Measurements from ENCODE around the gene DHRS9. TPM values are rescaled to one million over a fixed set of nuclear protein-coding genes. Genes with fewer than 3 reads are reported as not detected.

Gene DHRS9
- total and polyA plus RNA-seq, 7 donors = 0.04 to 0.79 (median 0.27) TPM; not detected in 2

- Histone ChIP-seq H3K9me3 (no peaks in the 10 kb centered on the region), H3K4me3 (no peak overlapping the region), H3K27ac (no peak overlapping the region), H3K27me3 (ENCODE audit: insufficient read depth in 3 of 3, low read length in 2 of 3) (no peaks in the 10 kb centered on the region), H3K36me3 (ENCODE audit: insufficient read depth in 1 of 2, low read depth in 1 of 2) (no peaks in the 10 kb centered on the region), H3K4me1 (no peaks in the 10 kb centered on the region)
- no peak for TF ChIP-seq CTCF (IDR thresholded peaks at IDR 0.05)
- intact Hi-C loops (cut with DNase I) = no loop called here
- no peak for ATAC-seq
- 76 to 82% (median 79%) methylated on average over 4 of the region's 4 CpGs for WGBS, 3 donors
- no peak for DNase-seq
Observed at GRCh38 chr2:169072163-169072925, 3.0 kb downstream of the DHRS9 start.

- Histone ChIP-seq H3K4me1 (no peaks in the 10 kb centered on the region), H3K36me3 (ENCODE audit: insufficient read depth in 1 of 2, low read depth in 1 of 2) (no peaks in the 10 kb centered on the region), H3K9me3 (no peaks in the 10 kb centered on the region), H3K27ac (no peak overlapping the region), H3K4me3 (no peak overlapping the region), H3K27me3 (ENCODE audit: insufficient read depth in 3 of 3, low read length in 2 of 3) (no peaks in the 10 kb centered on the region)
- WGBS, 3 donors = 77 to 94% (median 92%) methylated on average over 3 of the region's 3 CpGs
- ATAC-seq (no peak), DNase-seq (no peak)
- TF ChIP-seq CTCF (IDR thresholded peaks at IDR 0.05) = no peak
- intact Hi-C loops (cut with DNase I) = no loop called here
Observed at GRCh38 chr2:169073211-169073962, 4.0 kb downstream of the DHRS9 start.

GRCh38 chr2:169073963-169074751, 4.8 kb downstream of the DHRS9 start:
- ATAC-seq (no peak), DNase-seq (no peak)
- no peaks in the 10 kb centered on the region for H3K36me3 ChIP-seq (ENCODE audit: insufficient read depth in 1 of 2, low read depth in 1 of 2)
- 44 to 55% (median 46%) methylated on average over 9 of the region's 9 CpGs for WGBS, 3 donors
- no peak for TF ChIP-seq CTCF (IDR thresholded peaks at IDR 0.05)
- H3K4me3 ChIP-seq = no peak overlapping the region
- H3K9me3 ChIP-seq = no peaks in the 10 kb centered on the region
- H3K27ac ChIP-seq = no peak overlapping the region
- H3K27me3 ChIP-seq (ENCODE audit: insufficient read depth in 3 of 3, low read length in 2 of 3) = no peaks in the 10 kb centered on the region
- intact Hi-C loops (cut with DNase I) = no loop called here
- no peaks in the 10 kb centered on the region for H3K4me1 ChIP-seq

- peaks cover 0 to 2% (median 0%) of the 10 kb centered on the region in 3 donors for H3K27me3 ChIP-seq (ENCODE audit: insufficient read depth in 3 of 3, low read length in 2 of 3)
- H3K4me3 ChIP-seq = no peak overlapping the region
- 42 to 51% (median 47%) methylated on average over 2 of the region's 2 CpGs for WGBS, 3 donors
- intact Hi-C loops (cut with DNase I) = no loop called here
- no peaks in the 10 kb centered on the region for H3K4me1 ChIP-seq
- H3K36me3 ChIP-seq (ENCODE audit: insufficient read depth in 1 of 2, low read depth in 1 of 2) = no peaks in the 10 kb centered on the region
- no peak overlapping the region for H3K27ac ChIP-seq
- ATAC-seq (no peak), DNase-seq (no peak)
- no peak for TF ChIP-seq CTCF (IDR thresholded peaks at IDR 0.05)
- H3K9me3 ChIP-seq = no peaks in the 10 kb centered on the region
Observed at GRCh38 chr2:169077674-169078240, 8.4 kb downstream of the DHRS9 start.
